GM21737 (cell line): Measurements from ENCODE around the gene PTPRN2.
"Not testable (repeated sequence)": the region's sequence is repeated elsewhere in the genome, so short reads cannot be mapped to it uniquely, and the experiment has no call there.

Experiments
- ATAC-seq: cut with Tn5 transposase; IDR thresholded peaks from one replicate; pipeline ENCODE4 v1.9.1; 2021; ENCODE audit warnings: mild to moderate bottlenecking, moderate library complexity; ENCODE audit not compliant: unreplicated experiment

Gene PTPRN2

DNA sequence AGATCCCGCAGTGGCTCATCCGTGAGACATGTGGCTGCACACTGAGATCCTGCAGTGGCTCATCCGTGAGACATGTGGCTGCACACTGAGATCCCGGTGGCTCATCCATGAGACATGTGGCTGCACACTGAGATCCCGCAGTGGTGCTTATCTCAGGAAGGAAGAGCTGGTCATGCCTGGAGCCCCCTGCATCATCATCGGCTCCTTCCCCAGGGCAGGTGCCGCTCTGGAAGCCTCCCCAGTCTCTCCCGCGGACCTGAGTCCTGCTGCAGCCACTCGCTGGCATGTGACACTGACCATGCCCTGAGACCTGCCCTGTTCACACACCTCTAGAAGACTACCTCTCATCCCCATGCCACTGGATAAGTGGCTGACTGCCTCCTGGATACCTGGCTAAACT lies 181.3 kb downstream of the PTPRN2 start:
- no peak for ATAC-seq

DNA sequence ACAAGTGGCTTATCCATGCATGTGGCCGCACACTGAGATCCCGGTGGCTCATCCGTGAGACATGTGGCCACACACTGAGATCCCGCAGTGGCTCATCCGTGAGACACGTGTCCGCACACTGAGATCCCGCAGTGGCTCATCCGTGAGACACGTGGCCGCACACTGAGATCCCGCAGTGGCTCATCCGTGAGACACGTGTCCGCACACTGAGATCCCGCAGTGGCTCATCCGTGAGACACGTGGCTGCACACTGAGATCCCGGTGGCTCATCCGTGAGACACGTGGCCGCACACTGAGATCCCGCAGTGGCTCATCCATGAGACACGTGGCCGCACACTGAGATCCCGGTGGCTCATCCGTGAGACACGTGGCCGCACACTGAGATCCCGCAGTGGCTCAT lies 181.9 kb downstream of the PTPRN2 start:
- not testable (repeated sequence) for ATAC-seq

DNA sequence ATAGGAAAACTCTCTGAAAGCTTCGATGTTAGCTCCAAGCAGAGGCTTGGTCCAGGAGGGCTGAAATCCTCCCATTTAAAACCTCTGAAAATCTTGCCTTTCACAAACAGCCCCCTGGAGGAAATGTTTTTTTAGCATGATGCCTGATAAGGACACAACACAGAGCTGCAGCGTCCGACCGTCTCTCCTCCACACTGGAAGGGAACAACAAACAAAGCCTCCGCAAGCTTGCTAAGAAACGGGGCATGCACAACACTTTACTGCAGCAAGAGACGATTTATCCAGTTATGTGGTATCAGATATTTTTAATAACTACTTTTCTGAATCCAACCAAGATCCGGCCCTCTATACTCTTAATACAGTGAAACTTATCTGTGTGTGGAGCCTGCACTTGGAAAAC lies 182.3 kb downstream of the PTPRN2 start:
- no peak for ATAC-seq

DNA sequence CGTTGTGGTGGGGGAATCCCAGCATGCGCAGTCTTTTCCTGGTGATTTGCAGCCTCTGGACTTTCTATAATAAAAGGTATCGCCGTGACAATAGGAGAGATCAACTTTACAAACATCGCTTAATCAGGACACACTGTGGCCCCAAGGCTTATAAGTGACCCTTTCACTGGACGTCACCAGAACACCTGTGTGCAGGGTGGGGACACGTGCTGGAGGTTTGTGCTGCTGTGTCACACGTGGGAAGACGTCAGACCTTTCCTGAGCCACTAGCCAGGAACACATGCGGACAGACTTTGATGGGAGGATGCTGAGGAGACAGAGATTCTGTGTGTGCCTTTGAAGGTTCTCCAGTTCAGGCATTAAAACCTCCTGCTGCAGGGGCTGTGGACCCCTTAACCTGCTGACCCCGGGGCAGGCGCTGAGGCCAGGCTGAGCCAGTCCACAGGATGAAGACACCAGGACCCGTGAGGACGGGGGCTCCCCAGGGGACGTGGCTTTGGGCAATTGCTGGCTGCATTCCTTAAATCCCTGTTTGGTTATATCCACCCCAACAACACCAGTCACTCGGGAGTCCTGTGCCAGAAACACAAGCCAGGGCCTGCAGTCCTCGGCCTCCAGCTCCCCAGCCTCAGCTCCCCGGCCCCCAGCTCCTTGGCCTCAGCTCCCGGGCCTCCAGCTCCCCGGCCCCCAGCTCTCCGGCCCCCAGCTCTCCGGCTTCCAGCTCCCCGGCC lies 183.4 kb downstream of the PTPRN2 start:
- no peak for ATAC-seq

DNA sequence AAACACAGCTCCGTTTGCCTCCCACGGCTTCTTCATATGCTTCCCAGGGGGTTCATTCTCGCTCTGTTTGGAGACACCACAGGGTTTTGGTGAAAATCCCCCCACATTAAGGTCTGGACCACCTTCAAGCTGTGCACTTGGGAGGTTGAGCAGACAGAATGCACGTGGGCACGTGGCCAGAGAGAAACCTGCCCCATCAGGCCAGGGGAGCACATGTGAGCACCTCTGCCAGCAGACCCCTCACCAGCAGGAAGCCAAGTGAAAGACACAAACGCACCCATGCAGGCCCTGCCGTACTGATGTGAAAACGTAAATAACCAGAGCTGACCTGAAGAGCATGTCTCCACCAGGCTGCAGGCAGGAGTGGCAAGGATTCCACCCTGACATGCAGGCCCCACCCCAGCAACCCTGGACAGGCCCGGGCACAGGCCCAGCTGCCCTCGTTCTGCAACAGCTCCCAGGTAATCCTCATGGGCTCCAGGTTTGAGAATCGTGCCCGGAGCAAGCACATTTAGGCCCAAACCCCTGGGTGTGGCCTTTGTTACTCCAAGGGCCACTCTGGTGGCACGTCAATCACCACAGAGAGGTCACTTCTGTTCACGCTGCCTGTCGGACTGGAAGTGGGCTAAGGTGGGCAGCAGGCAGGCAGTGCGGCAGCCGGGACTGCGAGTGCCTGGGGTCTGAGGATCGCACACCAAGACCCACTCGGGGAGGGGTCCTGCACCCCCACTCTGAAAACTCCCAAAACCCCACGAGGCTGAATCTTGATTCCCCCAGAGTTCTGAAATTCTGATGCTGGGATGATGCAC lies 184.4 kb downstream of the PTPRN2 start:
- no peak for ATAC-seq

DNA sequence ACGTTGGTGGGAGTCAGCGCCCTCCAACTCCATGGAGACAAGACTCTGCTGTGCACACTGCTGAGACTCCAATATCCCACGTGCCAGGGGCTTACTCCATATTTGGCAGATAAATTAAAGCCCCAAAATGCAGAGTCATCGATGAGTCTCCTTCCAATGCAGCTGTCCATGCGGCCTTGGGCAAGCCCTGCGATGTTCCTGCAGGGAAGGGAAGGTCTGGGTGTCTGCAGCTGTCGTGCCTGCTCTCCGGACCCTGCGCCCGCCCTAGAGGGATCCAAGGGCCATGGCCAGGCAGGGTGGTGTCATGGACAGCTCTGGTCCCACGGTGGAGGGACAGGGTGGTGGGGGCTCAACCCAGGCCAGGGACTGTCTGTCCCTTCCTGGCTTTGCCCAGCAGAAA lies 185.2 kb downstream of the PTPRN2 start:
- no peak for ATAC-seq

DNA sequence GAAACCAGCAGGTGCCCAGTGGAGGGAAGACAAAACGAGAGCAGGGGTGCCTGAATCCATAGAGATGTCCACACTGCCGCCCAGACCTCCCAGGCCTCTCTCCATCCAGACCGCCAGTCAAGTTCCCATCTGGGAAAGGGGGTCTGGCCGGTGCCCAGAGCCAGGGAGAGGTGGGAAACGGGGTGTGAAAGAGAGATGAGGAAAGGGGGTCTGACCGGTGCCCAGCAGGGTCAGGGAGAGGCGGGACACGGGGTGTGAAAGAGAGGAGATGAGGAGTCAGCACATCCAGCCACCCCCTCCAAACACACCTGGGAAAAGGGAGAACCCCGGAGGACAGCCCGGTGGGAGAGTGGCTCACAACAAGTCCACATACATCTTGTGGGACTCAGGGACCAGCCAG lies 185.8 kb downstream of the PTPRN2 start:
- ATAC-seq = no peak

DNA sequence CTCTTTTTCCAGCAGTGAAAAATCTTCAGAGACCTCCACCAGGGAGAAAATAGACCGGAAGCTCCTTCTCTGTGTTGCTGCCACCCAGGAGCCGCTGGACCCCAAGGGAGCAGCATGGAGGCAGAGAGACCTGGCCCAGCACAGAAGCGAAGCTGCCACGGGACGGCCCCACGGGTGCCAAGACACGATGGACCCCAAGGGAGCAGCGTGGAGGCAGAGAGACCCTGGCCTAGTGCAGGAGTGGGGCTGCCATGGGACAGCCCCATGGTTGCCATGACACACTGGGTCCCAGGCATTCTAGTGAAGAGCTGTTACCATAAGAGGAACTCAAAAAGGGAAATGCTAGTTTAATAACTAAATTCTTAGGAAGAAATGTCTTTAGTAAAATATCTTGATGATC lies 186.3 kb downstream of the PTPRN2 start:
- ATAC-seq = no peak

DNA sequence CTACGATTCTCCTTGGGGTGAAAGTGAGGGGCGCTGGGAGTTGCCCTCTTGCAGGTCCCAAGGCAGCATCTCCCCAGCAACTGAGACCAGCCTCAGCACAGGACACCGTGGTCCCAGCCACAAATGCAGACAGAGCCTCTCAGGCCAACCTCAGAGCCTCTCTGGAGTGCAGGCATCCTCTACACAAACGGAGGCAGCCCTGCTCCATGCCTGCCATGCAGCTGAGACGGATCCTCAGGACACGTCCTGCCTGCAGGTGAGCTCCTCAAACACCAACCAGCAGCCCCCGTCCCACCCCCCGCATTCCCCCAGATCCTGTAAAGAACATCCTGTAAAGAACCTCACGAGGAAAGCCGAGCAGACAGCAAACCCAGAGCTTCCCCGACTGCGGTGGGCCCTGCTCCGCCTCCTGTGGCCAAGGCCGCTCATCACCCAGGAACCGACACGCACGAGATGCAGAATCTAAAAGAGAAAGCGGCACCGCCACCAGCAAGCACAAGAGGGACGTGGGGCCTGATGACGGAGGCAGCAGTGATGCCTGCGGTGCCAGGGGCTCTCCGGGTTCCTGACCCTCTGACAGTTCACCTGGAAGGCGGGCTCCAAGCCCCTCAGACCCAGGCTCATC lies 186.9 kb downstream of the PTPRN2 start:
- ATAC-seq = no peak

DNA sequence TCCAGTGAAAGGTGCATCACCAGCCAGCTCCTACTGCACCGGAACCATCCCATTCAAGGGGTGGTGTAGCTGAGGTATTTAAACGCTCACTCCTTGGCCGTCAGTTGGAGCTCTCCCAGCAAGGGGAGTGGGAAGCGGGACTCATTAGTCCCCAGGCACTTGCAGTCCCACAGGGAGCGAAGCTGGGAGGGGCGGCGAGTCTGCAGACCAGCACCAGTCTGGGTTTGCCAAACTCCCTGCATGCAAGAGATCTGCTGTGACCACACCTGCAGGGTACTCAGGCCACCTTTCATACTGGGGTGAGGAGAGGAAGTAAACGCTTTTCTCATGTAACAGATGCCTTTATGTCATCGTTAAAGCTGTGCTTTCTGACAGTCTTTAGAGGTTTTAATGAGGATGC lies 187.9 kb downstream of the PTPRN2 start:
- ATAC-seq = no peak

DNA sequence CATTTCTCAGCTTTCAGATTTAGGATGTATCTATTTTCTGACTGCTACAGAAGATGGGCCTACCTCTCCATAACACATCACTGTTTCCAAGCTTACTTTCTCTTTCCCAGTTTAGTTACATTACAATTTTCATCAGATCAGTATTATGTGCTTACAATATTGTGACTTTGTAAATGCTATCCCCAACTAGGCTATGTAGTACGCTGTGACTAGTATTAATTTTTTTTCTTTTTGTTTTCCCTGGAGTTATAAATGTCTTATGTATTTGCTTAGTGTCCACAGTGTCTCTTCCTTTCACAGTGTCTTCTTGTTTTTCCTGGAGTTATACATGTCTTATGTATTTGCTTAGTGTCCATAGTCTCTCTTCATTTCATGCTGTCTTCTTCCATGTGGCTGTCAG lies 188.9 kb downstream of the PTPRN2 start:
- ATAC-seq = no peak

DNA sequence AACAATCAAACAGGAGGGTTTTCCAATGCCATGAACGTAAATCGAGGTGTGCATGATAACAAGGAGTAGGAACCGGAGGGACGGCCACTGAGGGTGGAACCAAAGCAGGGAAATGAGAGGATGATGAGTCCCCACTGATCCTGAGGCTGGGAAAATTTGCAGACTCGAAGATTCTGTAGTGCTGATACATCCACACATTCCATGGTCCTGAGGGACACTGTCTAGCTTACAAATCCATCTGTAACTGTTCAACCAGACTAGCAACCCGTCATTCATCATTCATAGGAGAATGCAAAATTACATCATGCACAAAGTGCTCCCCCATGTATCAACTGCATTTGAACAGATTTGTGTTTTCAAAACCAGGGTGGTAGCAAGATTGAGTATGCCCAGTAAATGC lies 189.7 kb downstream of the PTPRN2 start:
- ATAC-seq = no peak

DNA sequence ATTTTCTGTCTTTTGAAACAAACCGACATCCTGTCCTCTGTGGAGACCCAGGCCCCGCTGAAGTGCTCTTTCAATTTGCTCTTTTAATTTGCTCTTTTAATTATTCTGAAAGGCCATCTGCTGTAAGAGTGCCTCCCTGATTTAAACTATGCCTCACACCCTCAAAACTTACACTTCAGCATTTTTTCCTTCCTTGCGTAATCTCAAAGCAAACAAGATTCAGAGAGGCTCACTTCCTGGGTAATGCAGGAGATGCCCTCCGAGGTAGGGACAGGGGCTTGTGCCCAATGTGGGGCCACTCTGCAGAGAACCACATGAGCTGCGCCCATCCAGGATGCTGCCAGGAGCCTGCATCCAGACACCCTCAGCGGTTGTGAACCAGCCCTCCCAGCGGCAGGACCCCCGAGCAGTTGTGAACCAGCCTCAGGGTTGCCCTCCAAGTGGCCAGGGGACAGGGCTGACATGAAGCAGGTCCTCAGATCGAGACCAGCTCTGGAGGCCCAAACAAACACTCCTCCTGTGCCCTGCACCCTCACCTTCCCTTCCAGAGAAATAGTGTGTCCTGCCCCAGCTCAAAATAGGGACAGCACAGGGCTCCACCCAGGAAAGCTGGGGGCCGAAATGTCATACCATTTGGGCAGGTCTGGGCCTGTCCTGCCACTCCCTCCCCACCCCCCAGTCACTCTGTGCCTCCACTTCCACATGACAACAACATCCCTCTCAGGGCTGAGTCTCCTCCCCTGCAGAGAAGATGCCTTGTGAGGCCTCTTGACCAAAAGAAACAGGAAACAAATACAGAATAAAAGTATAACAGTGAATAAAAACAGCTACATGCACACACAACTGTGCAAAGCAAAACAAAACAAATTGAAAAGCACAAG lies 190.4 kb downstream of the PTPRN2 start:
- no peak for ATAC-seq

DNA sequence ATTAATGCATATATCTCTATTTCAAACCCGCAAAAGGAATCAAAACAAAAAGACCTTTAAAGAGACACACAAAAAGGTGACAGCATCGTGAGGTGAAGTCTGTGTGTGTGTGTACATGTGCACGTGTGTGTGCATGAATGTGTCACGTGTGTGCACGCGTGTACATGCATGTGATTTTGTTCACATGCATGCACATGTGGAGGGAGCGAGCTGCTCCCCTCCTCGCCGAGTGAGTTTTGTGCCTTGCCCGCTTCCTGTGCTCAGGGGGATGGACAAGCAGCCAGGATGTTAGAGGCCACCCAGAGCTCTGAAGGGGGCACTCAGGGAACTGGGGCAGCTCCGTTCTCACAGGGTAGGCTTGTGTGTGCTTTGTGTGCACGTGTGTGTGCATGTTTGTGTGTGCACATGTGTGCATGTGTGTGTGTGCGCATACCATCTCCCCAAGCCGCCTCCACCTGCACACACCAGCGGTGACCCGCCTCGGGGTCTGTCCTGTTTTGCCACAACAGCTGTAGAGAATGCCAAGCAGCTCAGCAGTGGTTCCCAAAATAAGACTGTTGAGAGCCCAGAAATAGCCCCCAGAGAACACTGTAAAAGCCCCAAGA lies 191.2 kb downstream of the PTPRN2 start:
- ATAC-seq = no peak

DNA sequence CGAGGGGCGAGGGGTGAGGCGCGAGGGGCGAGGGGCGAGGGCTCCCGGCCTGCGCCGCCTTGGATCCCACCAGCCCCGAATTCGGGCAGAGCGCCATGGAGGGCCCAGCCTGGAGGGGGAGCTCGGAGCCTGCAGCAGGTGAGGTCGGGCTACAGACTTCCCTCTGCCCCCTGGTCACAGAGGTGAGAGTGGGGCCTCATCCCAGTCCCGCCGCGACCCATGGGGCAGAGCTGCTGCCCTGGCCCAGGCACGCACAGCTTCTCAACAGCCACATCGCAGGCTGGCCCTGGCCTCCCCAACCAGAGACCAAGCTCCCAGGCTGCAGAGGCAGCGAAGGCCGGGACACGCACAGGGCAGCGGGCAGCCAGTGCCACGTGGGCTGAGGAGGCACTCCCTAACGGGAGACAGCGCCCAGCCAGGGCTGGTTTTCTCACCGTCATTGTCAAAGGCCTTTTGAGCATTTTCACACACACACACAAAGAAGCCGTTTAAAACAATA lies 191.8 kb downstream of the PTPRN2 start:
- no peak for ATAC-seq

DNA sequence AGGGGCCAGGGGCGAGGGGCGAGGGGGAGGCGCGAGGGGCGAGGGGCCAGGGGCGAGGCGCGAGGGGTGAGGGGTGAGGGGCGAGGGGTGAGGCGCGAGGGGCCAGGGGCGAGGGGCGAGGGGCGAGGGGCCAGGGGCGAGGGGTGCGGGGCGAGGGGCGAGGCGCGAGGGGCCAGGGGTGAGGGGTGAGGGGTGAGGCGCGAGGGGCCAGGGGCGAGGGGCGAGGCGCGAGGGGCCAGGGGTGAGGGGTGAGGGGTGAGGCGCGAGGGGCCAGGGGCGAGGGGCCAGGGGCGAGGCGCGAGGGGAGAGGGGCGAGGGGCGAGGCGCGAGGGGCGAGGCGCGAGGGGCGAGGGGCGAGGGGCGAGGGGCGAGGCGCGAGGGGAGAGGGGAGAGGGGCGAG lies 192.3 kb downstream of the PTPRN2 start:
- ATAC-seq = no peak

DNA sequence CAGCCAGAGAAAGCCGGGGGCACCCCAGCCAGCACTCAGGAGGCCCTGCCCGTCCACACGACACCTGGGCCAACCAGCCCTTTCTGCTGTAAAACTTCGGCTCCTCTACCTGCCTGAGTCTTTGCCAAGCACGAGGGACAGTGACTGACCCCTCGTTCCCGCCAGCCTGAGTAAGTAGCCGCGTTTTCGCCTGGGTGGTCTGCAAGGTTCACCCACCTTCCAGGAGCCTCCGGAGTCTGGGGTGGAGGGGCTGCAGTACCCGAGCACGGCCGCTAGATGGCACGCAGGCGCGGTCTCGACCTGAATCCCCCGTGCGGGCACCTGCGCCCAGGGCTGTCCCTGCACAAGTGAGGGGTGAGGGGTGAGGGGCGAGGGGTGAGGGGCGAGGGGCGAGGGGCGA lies 192.7 kb downstream of the PTPRN2 start:
- ATAC-seq = no peak

DNA sequence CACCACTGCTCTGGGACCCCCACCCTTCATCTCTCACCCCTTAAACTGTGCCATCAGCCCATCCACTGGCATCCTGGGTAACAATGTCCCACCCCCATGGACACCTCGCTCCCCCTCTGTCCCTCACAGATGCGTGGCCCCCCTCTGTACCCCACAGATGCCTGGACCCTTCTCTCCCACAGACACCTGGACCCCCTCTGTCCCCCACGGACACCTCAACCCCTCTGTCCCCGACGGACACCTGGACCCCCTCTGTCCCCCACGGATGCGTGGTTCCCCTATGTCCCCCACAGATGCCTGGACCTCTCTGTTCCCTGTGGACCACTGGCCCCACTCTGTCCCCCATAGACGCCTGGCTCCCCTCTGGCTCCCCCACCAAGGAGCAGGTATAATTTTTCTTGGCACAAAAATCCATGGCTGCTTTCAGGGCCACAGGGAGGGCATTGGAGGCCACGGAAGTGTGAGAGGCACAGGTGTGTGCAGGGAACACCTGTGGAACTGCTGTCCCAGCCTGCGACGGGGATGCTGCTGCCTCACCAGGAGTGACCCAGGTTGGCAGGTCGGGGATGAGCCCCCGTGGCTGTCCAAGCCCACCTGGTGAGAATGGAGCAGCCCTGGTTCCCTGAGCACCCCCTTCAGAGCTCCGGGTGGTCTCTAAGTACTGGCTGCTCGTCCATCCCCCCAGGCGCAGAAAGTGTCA lies 193.5 kb downstream of the PTPRN2 start:
- ATAC-seq = no peak

DNA sequence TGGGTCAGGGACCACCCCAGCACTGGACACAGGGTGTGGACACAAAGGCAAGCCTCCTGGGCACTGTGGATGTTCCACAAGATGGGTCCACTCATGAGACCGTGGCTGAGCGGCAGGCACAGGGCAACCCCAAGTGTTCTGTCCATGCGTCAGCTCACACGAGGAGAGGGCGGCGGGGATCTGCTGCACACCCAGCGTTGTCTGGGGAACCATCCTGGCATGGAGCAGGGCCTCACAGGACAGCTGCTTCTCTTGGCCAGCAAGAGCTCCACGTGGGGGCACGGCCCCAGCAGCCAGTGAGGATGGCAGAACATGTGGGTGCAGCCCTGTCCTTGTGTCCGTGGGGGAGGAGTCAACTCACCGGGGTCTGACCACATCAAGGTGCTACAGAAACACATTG lies 195.4 kb downstream of the PTPRN2 start:
- no peak for ATAC-seq

DNA sequence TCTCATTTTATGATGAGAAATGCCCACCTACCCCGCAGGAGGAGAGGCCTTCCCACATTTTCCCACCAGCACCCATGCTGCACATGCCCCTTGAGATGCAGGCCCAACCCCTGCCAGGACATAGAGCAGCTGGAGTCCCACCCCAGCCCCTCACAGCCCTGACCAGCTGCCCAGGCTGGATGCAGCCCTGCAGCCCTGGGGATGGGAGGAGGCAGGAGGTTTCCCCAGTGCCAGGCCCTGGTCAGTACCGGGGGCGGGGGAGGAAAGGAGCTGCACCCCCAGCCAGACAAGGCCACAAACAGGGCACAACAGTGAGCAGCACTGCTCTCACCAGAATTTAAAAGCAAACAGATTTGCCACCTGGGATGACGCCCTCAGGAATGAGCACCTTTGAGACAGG lies 196.1 kb downstream of the PTPRN2 start:
- ATAC-seq = no peak
